Peyer's patch (tissue), 4 donors: Measurements from ENCODE around the gene BDH2. TPM values are rescaled to one million over a fixed set of nuclear protein-coding genes. Genes with fewer than 3 reads are reported as not detected.

Source experiments
- DNase-seq, 3 donors: peaks; one replicate each; pipeline ENCODE4 v3.0.0-alpha.2; 2017 to 2019
- H3K27ac ChIP-seq, 4 donors: fragments of 200-600 bp; sonication (generic); one replicate each; pipeline ENCODE4 v1.5.1; 2016 to 2019
- H3K27me3 ChIP-seq, 2 donors: fragments of 200-600 bp; sonication (generic); one replicate each; pipeline ENCODE4 v1.5.1; 2019
- H3K36me3 ChIP-seq, 3 donors: fragments of 200-600 bp; sonication (generic); one replicate each; pipeline ENCODE4 v1.5.1; 2016 to 2019
- H3K4me1 ChIP-seq, 4 donors: fragments of 200-600 bp; sonication (generic); one replicate each; pipeline ENCODE4 v1.5.1; 2016 to 2019
- H3K4me3 ChIP-seq, 4 donors: fragments of 200-600 bp; sonication (generic); 1 replicate in 3 of 4; 2 replicates in 1 of 4; pipeline ENCODE4 v1.5.1; 2016 to 2019; ENCODE audit warnings: mild to moderate bottlenecking in 1 of 4
- H3K9me3 ChIP-seq, 4 donors: fragments of 200-600 bp; sonication (generic); one replicate each; pipeline ENCODE4 v1.5.1; 2016 to 2019; ENCODE audit warnings: mild to moderate bottlenecking in 1 of 4
- POLR2A ChIP-seq, 2 donors: fragments of 450-650 bp; IDR thresholded peaks; one replicate each; pipeline ENCODE4 v1.5.1; 2017; ENCODE audit warnings: antibody characterized with exemption in 2 of 2, mild to moderate bottlenecking in 2 of 2, moderate library complexity in 2 of 2
- total RNA-seq, 4 donors: library from RNA; depleted of rRNA; stranded (reverse); fragments of >200 nt; gene quantifications; one replicate each; pipeline ENCODE4 v1.1.0, GENCODE V29; 2016
- TF ChIP-seq, protein P1 (sequence below), 6 experiments: fragments of 450-650 bp in 4 of 6; fragments of 200-600 bp in 2 of 6; sonication (generic) in 1 of 6; IDR thresholded peaks; one replicate each; pipeline ENCODE4 v1.5.1; 2017 to 2019; ENCODE audit warnings: antibody characterized with exemption in 6 of 6, mild to moderate bottlenecking in 3 of 6, moderate library complexity in 1 of 6

Gene BDH2
- total RNA-seq, 4 donors from 2014 or later, result 65.2 to 128 (median 114) TPM

DNA sequence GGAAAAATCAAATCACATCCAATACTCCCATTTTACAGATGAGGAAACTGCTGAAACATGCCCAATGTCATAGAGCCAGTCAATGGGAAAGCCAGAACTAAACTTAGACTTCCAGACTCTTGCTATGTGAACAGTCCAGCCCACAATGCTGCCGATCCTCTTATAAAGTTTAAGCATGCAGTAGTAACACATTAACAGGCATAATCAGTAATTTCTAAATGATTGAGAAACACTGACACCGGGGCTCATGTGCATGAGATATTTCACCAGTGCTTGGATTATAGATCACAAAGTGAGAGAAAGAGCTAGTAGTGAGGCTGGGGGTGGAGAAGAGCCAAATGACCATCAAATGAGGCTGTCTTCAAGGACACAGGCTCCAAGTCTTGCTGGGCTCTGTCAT is 2.5 kb downstream of the BDH2 start:
- no peak for DNase-seq
- peak overlapping the region in 1 of 4 donors; percentile 52 for H3K27ac ChIP-seq

DNA sequence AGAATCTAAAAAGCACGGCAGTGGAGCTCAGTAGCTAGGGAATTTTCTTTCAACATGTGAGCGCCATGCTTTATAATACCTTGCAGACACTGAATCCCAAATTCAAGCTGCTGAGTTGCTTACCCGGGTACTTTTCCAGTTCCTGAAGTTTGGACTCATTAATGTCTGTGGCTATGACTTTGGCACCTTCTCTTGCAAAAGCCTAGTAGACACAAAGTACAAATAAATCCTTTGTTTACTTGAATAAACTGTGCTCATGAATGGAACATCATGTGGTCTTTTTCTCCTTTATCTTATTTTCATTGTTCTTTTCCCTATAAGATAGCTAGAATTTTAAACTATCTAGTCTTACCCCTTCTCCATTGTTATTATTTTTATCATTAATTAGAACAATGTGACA is 4.6 kb downstream of the BDH2 start:
- TF ChIP-seq POLR2A (IDR thresholded peaks at IDR 0.05), result no peak
- TF ChIP-seq, protein P1, sequence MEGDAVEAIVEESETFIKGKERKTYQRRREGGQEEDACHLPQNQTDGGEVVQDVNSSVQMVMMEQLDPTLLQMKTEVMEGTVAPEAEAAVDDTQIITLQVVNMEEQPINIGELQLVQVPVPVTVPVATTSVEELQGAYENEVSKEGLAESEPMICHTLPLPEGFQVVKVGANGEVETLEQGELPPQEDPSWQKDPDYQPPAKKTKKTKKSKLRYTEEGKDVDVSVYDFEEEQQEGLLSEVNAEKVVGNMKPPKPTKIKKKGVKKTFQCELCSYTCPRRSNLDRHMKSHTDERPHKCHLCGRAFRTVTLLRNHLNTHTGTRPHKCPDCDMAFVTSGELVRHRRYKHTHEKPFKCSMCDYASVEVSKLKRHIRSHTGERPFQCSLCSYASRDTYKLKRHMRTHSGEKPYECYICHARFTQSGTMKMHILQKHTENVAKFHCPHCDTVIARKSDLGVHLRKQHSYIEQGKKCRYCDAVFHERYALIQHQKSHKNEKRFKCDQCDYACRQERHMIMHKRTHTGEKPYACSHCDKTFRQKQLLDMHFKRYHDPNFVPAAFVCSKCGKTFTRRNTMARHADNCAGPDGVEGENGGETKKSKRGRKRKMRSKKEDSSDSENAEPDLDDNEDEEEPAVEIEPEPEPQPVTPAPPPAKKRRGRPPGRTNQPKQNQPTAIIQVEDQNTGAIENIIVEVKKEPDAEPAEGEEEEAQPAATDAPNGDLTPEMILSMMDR (IDR thresholded peaks at IDR 0.05), result no peak
- H3K9me3 ChIP-seq, result no peaks in the 10 kb centered on the region
- H3K4me3 ChIP-seq, result no peak overlapping the region
- H3K27ac ChIP-seq, result no peak overlapping the region
- DNase-seq, result no peak
- no peaks in the 10 kb centered on the region for H3K27me3 ChIP-seq
- H3K4me1 ChIP-seq, result peaks cover 0 to 28% (median under 1%) of the 10 kb centered on the region in 4 donors
- H3K36me3 ChIP-seq, result peaks cover 0 to 17% (median 0%) of the 10 kb centered on the region in 3 donors

More for the DNA sequence above, 2.5 kb downstream of the BDH2 start:
- no peak overlapping the region for H3K4me3 ChIP-seq
- H3K27me3 ChIP-seq, result no peaks in the 10 kb centered on the region
- H3K36me3 ChIP-seq, result no peaks in the 10 kb centered on the region
- no peaks in the 10 kb centered on the region for H3K9me3 ChIP-seq
- H3K4me1 ChIP-seq, result peaks cover 0 to 28% (median under 1%) of the 10 kb centered on the region in 4 donors
- TF ChIP-seq, protein P1 (IDR thresholded peaks at IDR 0.05), result no peak
- TF ChIP-seq POLR2A (IDR thresholded peaks at IDR 0.05), result no peak

DNA sequence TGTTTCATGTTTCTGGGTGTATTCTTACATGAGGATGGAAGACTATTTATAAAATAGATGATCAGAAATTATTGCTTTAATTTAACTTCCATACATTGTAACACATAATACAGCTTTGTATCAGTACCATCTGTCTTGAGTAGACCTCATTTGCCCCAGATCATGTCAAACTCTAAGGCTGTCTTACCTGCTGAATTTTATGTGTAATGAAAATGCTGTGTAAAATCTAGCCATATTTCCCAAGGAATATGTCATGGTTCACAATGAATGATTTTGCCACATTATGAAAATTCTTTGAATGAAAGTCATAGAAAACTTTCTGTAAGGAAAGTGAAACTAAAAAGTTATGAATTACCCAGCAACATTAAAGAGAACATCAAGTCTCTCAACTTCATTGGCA is 7.4 kb downstream of the BDH2 start:
- Histone ChIP-seq H3K27ac (no peak overlapping the region), H3K9me3 (no peaks in the 10 kb centered on the region), H3K36me3 (peaks cover 0 to 45% (median 0%) of the 10 kb centered on the region in 3 donors), H3K4me3 (no peak overlapping the region), H3K27me3 (no peaks in the 10 kb centered on the region), H3K4me1 (peaks cover 0 to 10% (median 0%) of the 10 kb centered on the region in 4 donors)
- TF ChIP-seq POLR2A (IDR thresholded peaks at IDR 0.05), result no peak
- TF ChIP-seq, protein P1 (IDR thresholded peaks at IDR 0.05), result no peak
- DNase-seq, result no peak

DNA sequence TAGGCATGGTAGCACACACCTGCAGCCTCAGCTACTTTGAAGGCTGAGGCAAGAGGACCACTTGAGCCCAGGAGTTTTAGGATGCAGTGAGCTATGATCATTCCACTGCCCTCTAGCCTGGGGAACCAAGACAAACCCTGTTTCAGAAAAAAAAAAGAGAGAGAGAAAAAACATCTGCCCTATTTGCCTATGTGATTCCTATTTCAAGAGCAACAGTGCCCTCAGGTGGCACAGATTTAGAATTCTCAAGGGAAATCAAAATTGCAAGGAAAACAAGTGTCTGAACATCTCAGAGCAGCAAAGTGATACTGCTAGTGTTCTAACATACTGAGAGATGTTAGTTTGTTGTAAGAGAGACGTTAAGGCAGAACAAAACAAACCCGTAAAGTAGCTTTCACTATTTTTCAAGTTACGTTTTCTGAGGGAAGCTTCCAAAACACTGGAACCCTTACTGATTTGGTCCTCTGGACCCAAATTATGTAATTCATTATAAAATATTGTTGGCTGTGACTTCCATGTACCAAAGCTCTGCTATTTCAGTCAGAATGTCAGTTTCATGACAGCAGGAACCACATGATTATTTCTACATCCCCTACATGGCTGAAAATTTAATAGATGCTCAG is 7.9 kb downstream of the BDH2 start:
- peaks cover 0 to 50% (median 0%) of the 10 kb centered on the region in 3 donors for H3K36me3 ChIP-seq

DNA sequence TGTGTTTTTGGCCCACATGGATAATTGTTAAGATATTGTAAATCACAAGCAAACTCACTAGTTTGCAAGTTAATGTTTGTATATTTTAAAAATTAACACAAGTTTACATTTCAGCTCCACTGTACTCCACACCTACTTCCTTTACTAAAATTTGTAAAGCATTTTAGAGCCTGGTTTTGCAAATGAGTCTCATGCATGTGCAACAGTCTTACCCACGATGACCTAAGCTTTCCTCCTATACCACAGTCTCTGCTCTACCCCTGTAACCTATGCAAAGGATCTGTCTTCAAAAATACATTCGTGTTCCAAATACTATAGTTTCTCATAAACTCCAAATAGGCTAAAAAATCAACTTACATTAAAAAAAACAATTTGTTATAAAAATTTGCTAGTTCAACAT is 10.2 kb downstream of the BDH2 start:
- TF ChIP-seq, protein P1 (IDR thresholded peaks at IDR 0.05), result no peak
- no peak for TF ChIP-seq POLR2A (IDR thresholded peaks at IDR 0.05)
- Histone ChIP-seq H3K27me3 (no peaks in the 10 kb centered on the region), H3K9me3 (no peaks in the 10 kb centered on the region)

More for the DNA sequence above, 7.9 kb downstream of the BDH2 start:
- DNase-seq, result peak in 2 of 3 donors; percentile 25 to 64
- Histone ChIP-seq H3K9me3 (no peaks in the 10 kb centered on the region), H3K4me1 (peaks cover 0 to 5% (median 0%) of the 10 kb centered on the region in 4 donors), H3K27ac (no peak overlapping the region), H3K27me3 (no peaks in the 10 kb centered on the region), H3K4me3 (no peak overlapping the region)
- TF ChIP-seq, protein P1 (IDR thresholded peaks at IDR 0.05), result peak in 5 of 6 experiments; percentile 21 to 72 (median 62)
- TF ChIP-seq POLR2A (IDR thresholded peaks at IDR 0.05), result no peak

More for the DNA sequence above, 10.2 kb downstream of the BDH2 start:
- H3K36me3 ChIP-seq, result peaks cover 0 to 66% (median 0%) of the 10 kb centered on the region in 3 donors
- no peak overlapping the region for H3K4me3 ChIP-seq
- no peaks in the 10 kb centered on the region for H3K4me1 ChIP-seq
- DNase-seq, result no peak
- H3K27ac ChIP-seq, result no peak overlapping the region
